Karpas-422 (cell line): Measurements from ENCODE around the gene C1RL. TPM values are rescaled to one million over a fixed set of nuclear protein-coding genes. Genes with fewer than 3 reads are reported as not detected.

Source experiments
- DNase-seq: peaks from one replicate; pipeline ENCODE4 v3.0.0-alpha.2; 2015
- H2AFZ ChIP-seq: fragments of 200-600 bp; sonication (generic); 2 replicates; pipeline ENCODE4 v1.6.1; 2014; ENCODE audit warnings: antibody characterized with exemption, low read length, mixed read lengths
- H3K27ac ChIP-seq: fragments of 200-600 bp; sonication (generic); 2 replicates; pipeline ENCODE4 v1.5.1; 2014; ENCODE audit warnings: mild to moderate bottlenecking, low read length, moderate library complexity
- H3K27me3 ChIP-seq: fragments of 200-600 bp; sonication (generic); 2 replicates; pipeline ENCODE4 v1.6.1; 2014; ENCODE audit warnings: low read length, mixed read lengths
- H3K36me3 ChIP-seq: fragments of 200-600 bp; sonication (generic); 2 replicates; pipeline ENCODE4 v1.6.1; 2014; ENCODE audit warnings: low read length, mixed read lengths; ENCODE audit not compliant: insufficient read depth
- H3K4me1 ChIP-seq: fragments of 200-600 bp; sonication (generic); 2 replicates; pipeline ENCODE4 v1.6.1; 2014; ENCODE audit warnings: mild to moderate bottlenecking, low read length, mixed read lengths
- H3K4me2 ChIP-seq: fragments of 200-600 bp; sonication (generic); 2 replicates; pipeline ENCODE4 v1.6.1; 2014; ENCODE audit warnings: low read length, low read depth, mild to moderate bottlenecking; ENCODE audit not compliant: poor library complexity, severe bottlenecking
- H3K4me3 ChIP-seq: fragments of 200-600 bp; sonication (generic); 2 replicates; pipeline ENCODE4 v1.5.1; 2014; ENCODE audit warnings: mild to moderate bottlenecking, antibody characterized with exemption, low read length, mixed read lengths
- H3K79me2 ChIP-seq: fragments of 200-600 bp; sonication (generic); 2 replicates; pipeline ENCODE4 v1.6.1; 2014; ENCODE audit warnings: mild to moderate bottlenecking, low read length, mixed read lengths
- H3K9ac ChIP-seq: fragments of 200-600 bp; sonication (generic); 2 replicates; pipeline ENCODE4 v1.6.0; 2014; ENCODE audit warnings: low read length
- H3K9me2 ChIP-seq: fragments of 200-600 bp; sonication (generic), shearing (Covaris generic); replicated peaks from 2 replicates; pipeline ENCODE4 v1.6.0; 2014; ENCODE audit warnings: mild to moderate bottlenecking, low read length, moderate library complexity; ENCODE audit not compliant: insufficient read depth
- H3K9me3 ChIP-seq: fragments of 300-700, 200-600 bp; sonication (generic); 2 replicates; pipeline ENCODE4 v1.6.1; 2014; ENCODE audit warnings: low read length, mixed read lengths
- H4K20me1 ChIP-seq: fragments of 200-600 bp; sonication (generic); 2 replicates; pipeline ENCODE4 v1.6.1; 2014; ENCODE audit warnings: mild to moderate bottlenecking, antibody characterized with exemption, low read length, low read depth; ENCODE audit not compliant: insufficient read depth
- total RNA-seq: library from RNA; depleted of rRNA; stranded (reverse); fragments of >200 nt; shearing (Covaris generic); gene quantifications from 2 replicates; pipeline ENCODE4 v1.2.3, GENCODE V29; 2014; ENCODE audit warnings: low replicate concordance

C1RL gene
- total RNA-seq, 1 experiment from 2014 or later: 81.5 TPM

- H3K36me3 ChIP-seq: no peaks in the 10 kb centered on the region
- no peaks in the 10 kb centered on the region for H3K9me2 ChIP-seq
- H2AFZ ChIP-seq: no peak overlapping the region
- H3K9ac ChIP-seq: no peak overlapping the region
- H3K79me2 ChIP-seq: no peaks in the 10 kb centered on the region
- H3K4me3 ChIP-seq: no peak overlapping the region
- no peaks in the 10 kb centered on the region for H3K27me3 ChIP-seq
- no peaks in the 10 kb centered on the region for H3K4me1 ChIP-seq
- H3K9me3 ChIP-seq: no peaks in the 10 kb centered on the region
- no peak for DNase-seq
- H3K27ac ChIP-seq: no peak overlapping the region
- no peak overlapping the region for H3K4me2 ChIP-seq
- no peaks in the 10 kb centered on the region for H4K20me1 ChIP-seq
These were observed 32.5 kb downstream of the C1RL start for GRCh38 chr12:7076493-7076892.

- no peaks in the 10 kb centered on the region for H3K4me1 ChIP-seq
- H3K27me3 ChIP-seq: no peaks in the 10 kb centered on the region
- H2AFZ ChIP-seq: no peak overlapping the region
- no peak for DNase-seq
- H4K20me1 ChIP-seq: no peaks in the 10 kb centered on the region
- H3K36me3 ChIP-seq: no peaks in the 10 kb centered on the region
- H3K9ac ChIP-seq: no peak overlapping the region
- H3K27ac ChIP-seq: no peak overlapping the region
- H3K9me3 ChIP-seq: no peaks in the 10 kb centered on the region
- H3K9me2 ChIP-seq: no peaks in the 10 kb centered on the region
- no peak overlapping the region for H3K4me2 ChIP-seq
- no peak overlapping the region for H3K4me3 ChIP-seq
- no peaks in the 10 kb centered on the region for H3K79me2 ChIP-seq
These were observed 33.1 kb downstream of the C1RL start for GRCh38 chr12:7075939-7076338.

GRCh38 chr12:7075518-7075917 is 33.5 kb downstream of the C1RL start:
- Histone ChIP-seq H4K20me1 (no peaks in the 10 kb centered on the region), H3K9ac (no peak overlapping the region), H3K27me3 (no peaks in the 10 kb centered on the region), H2AFZ (no peak overlapping the region), H3K4me1 (no peaks in the 10 kb centered on the region), H3K79me2 (no peaks in the 10 kb centered on the region), H3K9me2 (no peaks in the 10 kb centered on the region), H3K9me3 (no peaks in the 10 kb centered on the region), H3K4me3 (no peak overlapping the region), H3K36me3 (no peaks in the 10 kb centered on the region), H3K27ac (no peak overlapping the region), H3K4me2 (no peak overlapping the region)
- no peak for DNase-seq

GRCh38 chr12:7073946-7074345 is 35.1 kb downstream of the C1RL start:
- Histone ChIP-seq H3K4me2 (no peak overlapping the region), H4K20me1 (no peaks in the 10 kb centered on the region), H3K9me3 (no peaks in the 10 kb centered on the region), H3K27me3 (no peaks in the 10 kb centered on the region), H3K4me3 (no peak overlapping the region), H2AFZ (no peak overlapping the region), H3K4me1 (no peaks in the 10 kb centered on the region), H3K9me2 (no peaks in the 10 kb centered on the region), H3K79me2 (no peaks in the 10 kb centered on the region), H3K9ac (no peak overlapping the region), H3K36me3 (no peaks in the 10 kb centered on the region), H3K27ac (no peak overlapping the region)
- DNase-seq: no peak

- Histone ChIP-seq H2AFZ (no peak overlapping the region), H3K9me2 (no peaks in the 10 kb centered on the region), H3K36me3 (no peaks in the 10 kb centered on the region), H3K4me1 (no peaks in the 10 kb centered on the region), H3K4me2 (no peak overlapping the region), H3K27me3 (no peaks in the 10 kb centered on the region), H3K4me3 (no peak overlapping the region), H3K79me2 (no peaks in the 10 kb centered on the region), H3K27ac (no peak overlapping the region), H3K9me3 (no peaks in the 10 kb centered on the region), H4K20me1 (no peaks in the 10 kb centered on the region), H3K9ac (no peak overlapping the region)
- DNase-seq: no peak
These were observed 36.5 kb downstream of the C1RL start for GRCh38 chr12:7072554-7072953.

GRCh38 chr12:7072035-7072434 is 37.0 kb downstream of the C1RL start:
- H3K4me2 ChIP-seq: no peak overlapping the region
- no peaks in the 10 kb centered on the region for H3K9me2 ChIP-seq
- H2AFZ ChIP-seq: no peak overlapping the region
- no peak overlapping the region for H3K9ac ChIP-seq
- DNase-seq: no peak
- no peaks in the 10 kb centered on the region for H3K36me3 ChIP-seq
- H3K4me3 ChIP-seq: no peak overlapping the region
- no peaks in the 10 kb centered on the region for H4K20me1 ChIP-seq
- H3K79me2 ChIP-seq: no peaks in the 10 kb centered on the region
- no peaks in the 10 kb centered on the region for H3K27me3 ChIP-seq
- H3K4me1 ChIP-seq: no peaks in the 10 kb centered on the region
- H3K27ac ChIP-seq: no peak overlapping the region
- H3K9me3 ChIP-seq: no peaks in the 10 kb centered on the region

- Histone ChIP-seq H3K4me3 (no peak overlapping the region), H3K27ac (no peak overlapping the region), H4K20me1 (no peaks in the 10 kb centered on the region), H3K9me2 (no peaks in the 10 kb centered on the region), H3K27me3 (no peaks in the 10 kb centered on the region), H3K36me3 (no peaks in the 10 kb centered on the region), H3K9ac (no peak overlapping the region), H2AFZ (no peak overlapping the region), H3K9me3 (no peaks in the 10 kb centered on the region), H3K4me2 (no peak overlapping the region), H3K4me1 (peaks cover 6% of the 10 kb centered on the region), H3K79me2 (no peaks in the 10 kb centered on the region)
- DNase-seq: no peak
These were observed 39.6 kb downstream of the C1RL start for GRCh38 chr12:7069386-7069785.

GRCh38 chr12:7068994-7069346 is 40.0 kb downstream of the C1RL start:
- Histone ChIP-seq H3K9me3 (no peaks in the 10 kb centered on the region), H3K9ac (no peak overlapping the region), H3K27ac (no peak overlapping the region), H3K79me2 (no peaks in the 10 kb centered on the region), H4K20me1 (no peaks in the 10 kb centered on the region), H3K4me2 (no peak overlapping the region), H3K27me3 (no peaks in the 10 kb centered on the region), H3K4me1 (peaks cover 6% of the 10 kb centered on the region), H2AFZ (no peak overlapping the region), H3K4me3 (no peak overlapping the region), H3K9me2 (no peaks in the 10 kb centered on the region), H3K36me3 (no peaks in the 10 kb centered on the region)
- no peak for DNase-seq
